BLaER1 (cell line): ENCODE measurements around the gene KIAA1671.
"Not testable (repeated sequence)": the region's sequence is repeated elsewhere in the genome, so short reads cannot be mapped to it uniquely, and the experiment has no call there.

Source experiments
- H3K27ac ChIP-seq: shearing (Covaris generic); formaldehyde crosslinking; 2 replicates; pipeline ENCODE4 v1.8.1; 2022
- H3K27me3 ChIP-seq: shearing (Covaris generic); formaldehyde crosslinking; 2 replicates; pipeline ENCODE4 v1.8.1; 2022
- H3K36me3 ChIP-seq: shearing (Covaris generic); formaldehyde crosslinking; 2 replicates; pipeline ENCODE4 v1.8.1; 2022
- H3K4me1 ChIP-seq: shearing (Covaris generic); formaldehyde crosslinking; 2 replicates; pipeline ENCODE4 v1.8.1; 2022
- H3K4me2 ChIP-seq: shearing (Covaris generic); formaldehyde crosslinking; 2 replicates; pipeline ENCODE4 v1.8.1; 2022
- H3K4me3 ChIP-seq: shearing (Covaris generic); formaldehyde crosslinking; 2 replicates; pipeline ENCODE4 v1.8.1; 2022
- H3K9ac ChIP-seq: shearing (Covaris generic); formaldehyde crosslinking; 2 replicates; pipeline ENCODE4 v1.8.1; 2022
- H3K9me3 ChIP-seq: shearing (Covaris generic); formaldehyde crosslinking; 2 replicates; pipeline ENCODE4 v1.8.1; 2022
- H4K20me1 ChIP-seq: shearing (Covaris generic); formaldehyde crosslinking; 2 replicates; pipeline ENCODE4 v1.8.1; 2022
- Cebpa-rat ChIP-seq: shearing (Covaris generic); IDR thresholded peaks from 2 replicates; pipeline ENCODE4 v1.8.1; 2022

Gene KIAA1671

DNA sequence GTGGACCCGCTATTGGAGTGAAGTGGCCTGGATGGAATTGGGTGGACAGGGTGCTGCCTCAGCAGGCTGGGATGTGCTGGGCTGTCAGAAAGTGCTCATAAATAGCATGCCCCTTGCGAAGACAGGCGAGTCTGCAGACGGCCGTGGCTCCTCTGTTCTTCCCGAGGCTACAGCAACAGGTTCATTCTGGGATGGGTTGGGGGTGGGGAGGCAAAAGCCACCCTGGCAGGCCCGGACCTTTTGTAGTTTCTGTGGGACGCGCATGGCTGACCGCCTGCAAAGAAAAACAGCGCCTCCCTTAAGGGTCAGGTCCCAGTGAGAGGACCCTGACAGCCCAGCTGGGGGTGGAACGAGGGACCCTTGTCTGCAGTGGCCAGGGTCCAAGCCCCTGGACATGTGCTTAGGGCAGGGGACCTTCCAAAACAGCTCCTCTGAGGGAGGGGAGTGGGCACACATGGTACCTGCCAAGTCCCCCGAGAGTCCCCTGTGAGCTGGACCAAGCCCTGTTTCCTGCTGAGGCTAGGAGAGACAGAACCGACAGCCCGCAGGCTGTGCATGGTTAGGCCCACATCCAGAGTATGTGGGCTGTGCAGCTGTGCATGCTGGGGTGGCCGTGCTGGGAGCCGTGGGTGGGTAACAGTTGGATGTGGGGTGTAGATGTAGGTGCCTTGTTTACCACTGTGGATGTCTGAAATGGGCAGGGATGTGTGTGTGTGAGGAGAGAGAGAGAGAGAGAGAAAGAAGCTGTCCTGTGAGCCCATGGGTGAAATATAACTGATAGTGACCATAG lies 247.4 kb downstream of the KIAA1671 start, which contains the start of gene CRYBB3:
CRYBB3 (plus strand) TSS at position 128 of the 790 bp plus-strand sequence. CDS start 1,539 bp downstream, outside the sequence.
- no peak within 1 kb of the TSS for H3K4me3 ChIP-seq
- H3K27me3 ChIP-seq = no peaks in the 10 kb centered on the region
- H3K27ac ChIP-seq = no peak within 1 kb of the TSS
- H4K20me1 ChIP-seq = peaks cover 9% of the 10 kb centered on the region
- H3K9me3 ChIP-seq = no peaks in the 10 kb centered on the region
- peaks cover 33% of the 10 kb centered on the region for H3K4me1 ChIP-seq
- H3K36me3 ChIP-seq = no peaks in the 10 kb centered on the region
- peak within 1 kb of the TSS; percentile 89 for H3K4me2 ChIP-seq
- TF ChIP-seq Cebpa-rat = no peak
- H3K9ac ChIP-seq = no peak within 1 kb of the TSS

DNA sequence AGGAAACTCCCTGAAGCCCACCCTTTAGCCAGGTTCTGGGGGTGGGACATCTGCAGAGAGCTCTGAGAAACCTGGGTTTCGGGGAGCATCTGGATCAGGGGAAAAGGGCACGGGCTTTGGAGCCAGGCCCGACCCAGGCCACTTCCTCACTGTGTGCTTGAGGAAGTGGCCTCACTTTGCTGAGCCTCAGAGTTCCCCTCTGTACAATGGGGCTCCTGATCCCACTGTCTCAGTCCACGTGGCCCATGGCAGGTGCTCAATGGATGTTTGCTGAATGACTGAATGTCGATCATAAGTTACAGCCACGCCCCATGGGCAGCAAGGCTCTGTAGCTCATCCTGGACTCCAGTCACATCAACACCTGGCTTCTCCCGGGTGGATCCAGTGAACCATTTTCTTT lies 248.5 kb downstream of the KIAA1671 start:
- H3K4me2 ChIP-seq = peak overlapping the region; percentile 89
- H3K4me1 ChIP-seq = peaks cover 33% of the 10 kb centered on the region
- H3K27ac ChIP-seq = no peak overlapping the region
- peaks cover 9% of the 10 kb centered on the region for H4K20me1 ChIP-seq
- no peak overlapping the region for H3K4me3 ChIP-seq
- no peak for TF ChIP-seq Cebpa-rat
- no peaks in the 10 kb centered on the region for H3K9me3 ChIP-seq
- no peaks in the 10 kb centered on the region for H3K36me3 ChIP-seq
- no peak overlapping the region for H3K9ac ChIP-seq
- H3K27me3 ChIP-seq = no peaks in the 10 kb centered on the region

DNA sequence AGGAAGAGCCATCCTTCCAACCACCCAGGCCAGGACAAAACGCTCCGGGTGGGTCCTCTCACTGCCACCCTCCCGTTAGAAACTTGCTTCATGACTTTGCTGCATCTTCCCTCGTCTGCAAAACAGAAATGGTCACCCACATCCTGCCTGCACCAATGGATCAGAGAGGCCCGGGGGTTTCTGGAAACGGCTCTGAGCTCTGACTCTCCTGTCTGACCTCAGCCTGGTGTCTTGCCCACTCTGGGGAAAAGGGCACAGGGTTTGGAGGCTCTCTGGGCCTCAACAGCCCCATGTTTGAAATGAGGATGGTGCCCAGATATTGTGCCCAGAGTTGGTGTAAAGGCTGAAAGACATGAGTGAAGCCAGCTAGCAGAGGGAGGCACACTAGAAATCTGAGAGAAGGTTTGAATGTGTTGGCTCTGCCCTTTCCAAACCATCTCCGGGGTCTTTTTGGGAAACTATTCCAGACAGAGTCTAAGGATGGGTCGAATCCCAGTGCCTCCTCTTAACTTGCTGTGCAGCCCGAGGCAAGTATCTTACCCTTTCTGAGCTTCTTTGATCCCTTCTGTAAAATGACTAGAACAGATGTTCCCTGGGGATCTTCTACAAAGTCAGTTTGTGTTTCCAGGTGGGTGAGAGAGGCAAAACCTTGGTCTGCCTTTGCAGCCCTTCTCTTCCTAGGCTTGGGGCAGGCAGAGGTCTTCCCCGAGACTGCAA lies 249.2 kb downstream of the KIAA1671 start:
- H3K4me3 ChIP-seq = no peak overlapping the region
- no peak overlapping the region for H3K27ac ChIP-seq
- TF ChIP-seq Cebpa-rat = no peak
- no peaks in the 10 kb centered on the region for H3K9me3 ChIP-seq
- H3K27me3 ChIP-seq = no peaks in the 10 kb centered on the region
- H4K20me1 ChIP-seq = peaks cover 9% of the 10 kb centered on the region
- H3K4me2 ChIP-seq = peak overlapping the region; percentile 89
- no peaks in the 10 kb centered on the region for H3K36me3 ChIP-seq
- H3K9ac ChIP-seq = no peak overlapping the region
- H3K4me1 ChIP-seq = peaks cover 33% of the 10 kb centered on the region

DNA sequence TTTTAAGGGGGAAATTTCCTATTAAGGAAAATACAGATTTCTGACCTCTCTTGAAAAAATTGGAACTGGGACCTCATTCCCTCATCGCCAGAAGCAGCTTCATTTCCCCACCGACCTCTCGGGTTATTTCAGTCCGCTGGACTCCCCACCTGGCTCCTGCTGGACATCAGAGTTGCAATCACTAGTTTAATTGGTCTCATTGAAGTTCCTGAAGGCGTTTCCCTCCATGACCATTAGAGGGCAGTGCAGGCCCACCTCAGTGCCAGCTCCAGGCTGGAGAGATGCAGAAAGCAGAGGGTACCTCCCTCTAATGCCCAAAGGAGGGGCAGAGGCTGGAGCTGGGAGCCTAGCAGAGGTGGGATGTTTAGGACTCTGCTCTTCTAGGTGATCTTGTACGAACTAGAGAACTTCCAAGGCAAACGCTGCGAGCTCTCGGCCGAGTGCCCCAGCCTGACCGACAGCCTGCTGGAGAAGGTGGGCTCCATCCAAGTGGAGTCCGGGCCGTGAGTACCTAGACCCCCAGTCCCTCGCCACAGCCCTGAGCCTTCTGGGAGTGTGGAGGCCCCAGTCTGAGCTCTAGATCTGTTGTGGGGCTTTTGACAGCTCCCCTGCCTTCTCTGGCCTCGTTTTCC lies 249.9 kb downstream of the KIAA1671 start:
- H3K36me3 ChIP-seq = no peaks in the 10 kb centered on the region
- no peak overlapping the region for H3K4me3 ChIP-seq
- H3K9me3 ChIP-seq = no peaks in the 10 kb centered on the region
- no peak overlapping the region for H3K27ac ChIP-seq
- no peak for TF ChIP-seq Cebpa-rat
- H3K9ac ChIP-seq = no peak overlapping the region
- peaks cover 9% of the 10 kb centered on the region for H4K20me1 ChIP-seq
- peak overlapping the region; percentile 89 for H3K4me2 ChIP-seq
- no peaks in the 10 kb centered on the region for H3K27me3 ChIP-seq
- H3K4me1 ChIP-seq = peaks cover 33% of the 10 kb centered on the region

DNA sequence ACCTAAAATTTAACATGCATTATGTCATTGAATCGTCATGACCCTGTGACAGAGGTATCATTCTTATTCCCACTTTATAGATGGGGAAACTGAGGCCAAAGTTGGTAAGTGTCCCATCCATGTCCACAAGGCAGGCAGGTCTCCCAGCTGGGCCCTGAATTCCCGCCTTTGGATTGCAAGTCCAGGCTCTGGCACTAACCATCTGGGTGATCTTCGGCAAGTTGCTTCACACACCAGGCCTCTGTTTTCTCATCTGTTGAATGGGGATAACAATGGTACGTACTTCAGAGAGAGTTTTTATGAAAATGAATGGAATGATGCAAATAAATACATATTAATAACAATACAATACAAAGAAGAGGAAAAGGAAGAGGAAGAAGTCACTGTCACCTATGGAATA lies 250.6 kb downstream of the KIAA1671 start:
- H3K9me3 ChIP-seq = no peaks in the 10 kb centered on the region
- TF ChIP-seq Cebpa-rat = no peak
- H3K9ac ChIP-seq = no peak overlapping the region
- H3K4me2 ChIP-seq = no peak overlapping the region
- H3K27me3 ChIP-seq = no peaks in the 10 kb centered on the region
- H3K36me3 ChIP-seq = no peaks in the 10 kb centered on the region
- H3K4me3 ChIP-seq = no peak overlapping the region
- H4K20me1 ChIP-seq = peaks cover 9% of the 10 kb centered on the region
- peaks cover 33% of the 10 kb centered on the region for H3K4me1 ChIP-seq
- H3K27ac ChIP-seq = no peak overlapping the region

DNA sequence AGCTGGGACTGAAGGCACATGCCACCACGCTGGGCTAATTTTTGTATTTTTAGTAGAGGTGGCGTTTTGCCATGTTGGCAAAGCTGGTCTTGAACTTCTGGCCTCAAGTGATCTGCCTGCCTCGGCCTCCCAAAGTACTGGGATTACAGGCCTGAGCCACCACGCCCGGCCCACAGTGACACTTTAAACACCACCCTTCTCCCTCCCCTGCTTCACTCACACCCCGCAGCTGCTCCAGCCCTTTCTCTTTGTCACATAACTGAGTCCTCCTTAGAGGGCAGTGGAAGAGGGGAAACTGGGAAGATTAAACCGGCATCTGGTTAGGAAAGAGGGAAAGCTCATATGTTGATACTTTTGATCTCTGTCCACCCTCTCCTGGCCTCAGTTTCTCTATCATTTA lies 252.0 kb downstream of the KIAA1671 start:
- not testable (repeated sequence) for H3K36me3 ChIP-seq, H3K27ac ChIP-seq, H3K9ac ChIP-seq, H3K4me3 ChIP-seq, H3K9me3 ChIP-seq, H3K27me3 ChIP-seq, H4K20me1 ChIP-seq, H3K4me2 ChIP-seq
- peaks cover 28% of the 10 kb centered on the region for H3K4me1 ChIP-seq

DNA sequence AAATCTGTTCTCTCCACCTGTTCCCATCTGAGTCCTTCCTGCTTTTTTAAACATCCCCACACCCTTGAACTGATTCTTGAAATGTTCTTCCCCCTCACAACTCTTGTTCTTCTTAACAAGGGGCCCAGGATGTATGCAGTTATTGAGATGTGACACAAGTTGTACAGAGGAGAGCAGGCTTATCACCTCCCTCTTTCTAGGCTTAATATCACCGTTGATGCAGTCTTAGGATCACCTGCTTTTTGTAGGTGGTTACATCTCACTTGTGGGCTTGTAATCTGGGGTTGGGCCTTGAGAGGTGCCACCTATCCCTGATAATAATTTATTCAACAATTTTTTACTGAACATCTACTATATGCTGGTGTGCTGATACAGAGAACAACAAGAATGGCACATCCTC lies 253.3 kb downstream of the KIAA1671 start:
- H3K4me2 ChIP-seq = no peak overlapping the region
- H3K4me3 ChIP-seq = no peak overlapping the region
- no peak overlapping the region for H3K9ac ChIP-seq
- TF ChIP-seq Cebpa-rat = no peak
- H3K27ac ChIP-seq = no peak overlapping the region
- peaks cover 15% of the 10 kb centered on the region for H3K4me1 ChIP-seq
- H3K9me3 ChIP-seq = no peaks in the 10 kb centered on the region
- no peaks in the 10 kb centered on the region for H3K27me3 ChIP-seq
- no peaks in the 10 kb centered on the region; the same call in 1 of the 2 replicates for H4K20me1 ChIP-seq
- no peaks in the 10 kb centered on the region for H3K36me3 ChIP-seq

DNA sequence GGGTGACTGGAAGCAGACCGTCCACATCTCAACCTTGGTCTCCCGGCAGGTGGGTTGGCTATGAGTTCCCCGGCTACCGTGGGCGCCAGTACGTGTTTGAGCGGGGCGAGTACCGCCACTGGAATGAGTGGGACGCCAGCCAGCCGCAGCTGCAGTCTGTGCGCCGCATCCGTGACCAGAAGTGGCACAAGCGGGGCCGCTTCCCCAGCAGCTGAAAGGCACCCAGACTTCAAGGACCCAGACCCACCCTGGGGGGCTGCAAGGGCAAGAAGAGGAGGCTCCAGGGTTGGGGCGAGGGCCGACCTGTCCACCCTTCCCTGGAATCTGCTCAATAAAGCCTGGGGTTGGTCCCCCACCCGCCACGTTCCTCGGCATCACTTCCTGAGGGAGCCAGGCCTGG lies 254.5 kb downstream of the KIAA1671 start:
- no peak overlapping the region for H3K9ac ChIP-seq
- no peak overlapping the region for H3K27ac ChIP-seq
- no peak overlapping the region for H3K4me2 ChIP-seq
- no peak for TF ChIP-seq Cebpa-rat
- no peak overlapping the region for H3K4me3 ChIP-seq
- no peaks in the 10 kb centered on the region for H3K27me3 ChIP-seq
- H3K9me3 ChIP-seq = no peaks in the 10 kb centered on the region
- no peaks in the 10 kb centered on the region for H3K36me3 ChIP-seq
- H4K20me1 ChIP-seq = no peaks in the 10 kb centered on the region
- peaks cover 3% of the 10 kb centered on the region for H3K4me1 ChIP-seq

DNA sequence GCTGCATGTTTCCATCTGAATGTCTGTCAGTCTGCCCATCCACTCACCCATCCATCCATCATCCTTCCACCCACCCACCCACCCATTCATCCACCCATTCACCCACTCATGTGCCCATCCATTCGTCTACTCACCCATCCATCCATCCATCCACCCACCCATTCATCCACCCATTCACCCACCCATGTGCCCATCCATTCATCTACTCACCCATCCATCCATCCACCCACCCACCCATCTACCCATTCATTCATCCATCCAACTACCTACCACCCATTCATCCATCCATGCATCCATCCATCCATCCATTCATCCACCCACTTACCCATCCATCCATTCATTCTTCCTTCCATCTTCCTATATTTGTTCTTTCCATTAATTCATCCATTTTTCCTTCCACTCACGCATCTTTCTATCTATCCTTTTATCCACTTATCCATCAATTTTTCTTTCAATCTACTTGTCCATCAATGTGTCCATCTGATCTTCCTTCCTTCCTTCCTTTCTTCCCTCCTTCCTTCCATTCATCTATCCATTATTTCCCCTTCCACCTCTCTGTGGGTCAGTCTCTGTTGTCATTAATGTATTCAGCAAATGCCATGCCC lies 255.1 kb downstream of the KIAA1671 start:
- no peaks in the 10 kb centered on the region for H3K36me3 ChIP-seq
- TF ChIP-seq Cebpa-rat = no peak
- H3K4me2 ChIP-seq = no peak overlapping the region
- no peak overlapping the region for H3K27ac ChIP-seq
- no peak overlapping the region for H3K4me3 ChIP-seq
- H3K9ac ChIP-seq = no peak overlapping the region
- no peaks in the 10 kb centered on the region for H3K27me3 ChIP-seq
- H3K4me1 ChIP-seq = peaks cover 7% of the 10 kb centered on the region
- H4K20me1 ChIP-seq = no peaks in the 10 kb centered on the region
- H3K9me3 ChIP-seq = no peaks in the 10 kb centered on the region
